Measurements from ENCODE around the gene SECTM1. TPM values are rescaled to one million over a fixed set of nuclear protein-coding genes. Genes with fewer than 3 reads are reported as not detected.

SECTM1 gene
- total RNA-seq, 1 experiment from 2014 or later = 0.51 TPM

- no peak for DNase-seq (ENCODE audit: low read depth)
Observed at GRCh38 chr17:82299452-82299851, 34.1 kb downstream of the SECTM1 start.

- DNase-seq (ENCODE audit: low read depth) = no peak
Observed at GRCh38 chr17:82298538-82299421, 34.8 kb downstream of the SECTM1 start.

GRCh38 chr17:82297714-82298537 is 35.6 kb downstream of the SECTM1 start:
- peak; percentile 93 for DNase-seq (ENCODE audit: low read depth)

GRCh38 chr17:82297280-82297713 is 36.3 kb downstream of the SECTM1 start:
- DNase-seq (ENCODE audit: low read depth) = peak; percentile 89

- DNase-seq (ENCODE audit: low read depth) = no peak
Observed at GRCh38 chr17:82296511-82297279, 36.9 kb downstream of the SECTM1 start.

GRCh38 chr17:82295472-82295814 is 38.1 kb downstream of the SECTM1 start:
- DNase-seq (ENCODE audit: low read depth) = no peak

- no peak for DNase-seq (ENCODE audit: low read depth)
Observed at GRCh38 chr17:82294064-82294773, 39.3 kb downstream of the SECTM1 start.

- peak; percentile 99 for DNase-seq (ENCODE audit: low read depth)
Observed at GRCh38 chr17:82292251-82293154, 41.1 kb downstream of the SECTM1 start.

- no peak for DNase-seq (ENCODE audit: low read depth)
Observed at GRCh38 chr17:82291582-82292250, 41.9 kb downstream of the SECTM1 start.

- peak; percentile 85 for DNase-seq (ENCODE audit: low read depth)
Observed at GRCh38 chr17:82287868-82288801, 45.4 kb downstream of the SECTM1 start.

- no peak for DNase-seq (ENCODE audit: low read depth)
Observed at GRCh38 chr17:82287013-82287867, 46.3 kb downstream of the SECTM1 start.

GRCh38 chr17:82285141-82285540 is 48.4 kb downstream of the SECTM1 start:
- DNase-seq (ENCODE audit: low read depth) = no peak

GRCh38 chr17:82283208-82283749 is 50.3 kb downstream of the SECTM1 start:
- DNase-seq (ENCODE audit: low read depth) = peak; percentile 98

- DNase-seq (ENCODE audit: low read depth) = no peak
Observed at GRCh38 chr17:82282239-82283207, 51.0 kb downstream of the SECTM1 start.

- DNase-seq (ENCODE audit: low read depth) = peak; percentile 94
Observed at GRCh38 chr17:82281502-82282238, 51.9 kb downstream of the SECTM1 start.

Data from Daoy (cell line).